Neural progenitor cell (in vitro differentiated cells): Measurements from ENCODE around the gene RPS10.
"Not testable (repeated sequence)": the region's sequence is repeated elsewhere in the genome, so short reads cannot be mapped to it uniquely, and the experiment has no call there.

Source experiments
- CTCF ChIP-seq: fragments of 200-600 bp; sonication (generic); IDR thresholded peaks from 2 replicates; pipeline ENCODE4 v1.5.1; 2017; ENCODE audit warnings: antibody characterized with exemption, mild to moderate bottlenecking
- EZH2 ChIP-seq: fragments of 200-600 bp; sonication (generic); IDR thresholded peaks from 2 replicates; pipeline ENCODE4 v1.6.1; 2017; ENCODE audit warnings: antibody characterized with exemption, mild to moderate bottlenecking, moderate library complexity

GRCh38 chr6:34371865-34372264 is 54.0 kb downstream of the RPS10 start:
- not testable (repeated sequence) for TF ChIP-seq CTCF, EZH2
